Sciatic nerve (tissue), 2 donors: ENCODE measurements around the gene MYO5B. TPM values are rescaled to one million over a fixed set of nuclear protein-coding genes. Genes with fewer than 3 reads are reported as not detected.
A peak's percentile ranks its signal among the peaks of the same experiment; 100 is the strongest.

ENCODE experiments used
- ATAC-seq: fragments of 200-7000 bp; cut with Tn5 transposase; one replicate; pipeline ENCODE4 v1.9.1; 2020; ENCODE audit warnings: mild to moderate bottlenecking, moderate library complexity
- DNase-seq: peaks from one replicate; pipeline ENCODE4 v3.0.0-alpha.2; 2020; ENCODE audit warnings: low spot score
- intact Hi-C: fragments of 100-400 bp; cut with DNase I; formaldehyde crosslinking; loops from one replicate; pipeline ENCODE4 v1.14.2; 2022
- total RNA-seq: library from RNA; stranded (reverse); fragmentation: NEBNext Ultra II Directional; extraction: Animal tissue kit (Norgen Biotek cat#: 25700); gene quantifications from one replicate; pipeline ENCODE4 v1.2.1, GENCODE V29; 2021
- donor health status: DM: no; HTN: no; CAD: no.
- donor health status: DM: no; HTN: no; CAD: no.

Gene MYO5B
- total RNA-seq, 1 donor from 2014 or later = 9.9 TPM

GRCh38 chr18:49858309-49859020, 336.5 kb downstream of the MYO5B start:
- peak; percentile 78 for DNase-seq
- intact Hi-C loops = loop anchor here (5.0 to 10.0 kb wide), 2 partner anchors 294 to 346 kb away; partner anchors contain the start of gene LIPG
- ATAC-seq = peak; percentile 55

- ATAC-seq = no peak
- DNase-seq = no peak
- intact Hi-C loops = loop anchor here (5.0 to 10.0 kb wide), 2 partner anchors 293 to 345 kb away; partner anchors contain the start of gene LIPG
Observed at GRCh38 chr18:49857708-49858107, 337.2 kb downstream of the MYO5B start.

GRCh38 chr18:49856496-49856895, 338.5 kb downstream of the MYO5B start:
- ATAC-seq (no peak), DNase-seq (no peak)
- intact Hi-C loops = loop anchor here (5.0 to 10.0 kb wide), 2 partner anchors 292 to 344 kb away; partner anchors contain the start of gene LIPG

GRCh38 chr18:49855711-49856415, 339.1 kb downstream of the MYO5B start:
- intact Hi-C loops = loop anchor here (5.0 to 10.0 kb wide), 2 partner anchors 291 to 344 kb away; partner anchors contain the start of gene LIPG
- ATAC-seq = no peak

GRCh38 chr18:49854681-49855080, 340.3 kb downstream of the MYO5B start:
- no peak for DNase-seq
- no peak for ATAC-seq
- intact Hi-C loops = loop anchor here (5.0 to 10.0 kb wide), 2 partner anchors 290 to 342 kb away; partner anchors contain the start of gene LIPG

More at GRCh38 chr18:49855711-49856415, 339.1 kb downstream of the MYO5B start:
- no peak for DNase-seq

GRCh38 chr18:49853436-49853835, 341.5 kb downstream of the MYO5B start:
- no peak for ATAC-seq
- DNase-seq = no peak
- intact Hi-C loops = loop anchor here (10.0 kb wide), 1 partner anchor 289 kb away; the partner anchor contains the start of gene LIPG

- ATAC-seq = no peak
- DNase-seq = no peak
- intact Hi-C loops = loop anchor here (10.0 kb wide), 1 partner anchor 288 kb away; the partner anchor contains the start of gene LIPG
Observed at GRCh38 chr18:49853011-49853410, 341.9 kb downstream of the MYO5B start.

- ATAC-seq (no peak), DNase-seq (no peak)
- intact Hi-C loops = loop anchor here (10.0 kb wide), 1 partner anchor 287 kb away; the partner anchor contains the start of gene LIPG
Observed at GRCh38 chr18:49851624-49852023, 343.3 kb downstream of the MYO5B start.

- intact Hi-C loops = loop anchor here (10.0 kb wide), 1 partner anchor 286 kb away; the partner anchor contains the start of gene LIPG
- no peak for DNase-seq
- ATAC-seq = no peak
Observed at GRCh38 chr18:49850636-49851035, 344.3 kb downstream of the MYO5B start.

- intact Hi-C loops = loop anchor here (10.0 kb wide), 1 partner anchor 285 kb away; the partner anchor contains the start of gene LIPG
- ATAC-seq (peak; percentile 76), DNase-seq (no peak)
Observed at GRCh38 chr18:49849331-49850217, 345.4 kb downstream of the MYO5B start.

GRCh38 chr18:49848115-49848514, 346.8 kb downstream of the MYO5B start:
- ATAC-seq (no peak), DNase-seq (no peak)
- intact Hi-C loops = no loop called here

- DNase-seq (no peak), ATAC-seq (no peak)
- intact Hi-C loops = no loop called here
Observed at GRCh38 chr18:49847524-49847923, 347.4 kb downstream of the MYO5B start.

GRCh38 chr18:49846718-49847470, 348.1 kb downstream of the MYO5B start:
- intact Hi-C loops = no loop called here
- DNase-seq (no peak), ATAC-seq (no peak)

- DNase-seq (no peak), ATAC-seq (no peak)
- intact Hi-C loops = no loop called here
Observed at GRCh38 chr18:49846361-49846662, 348.6 kb downstream of the MYO5B start.

- DNase-seq (no peak), ATAC-seq (no peak)
- intact Hi-C loops = no loop called here
Observed at GRCh38 chr18:49845629-49846360, 349.2 kb downstream of the MYO5B start.

- DNase-seq = no peak
- ATAC-seq = no peak
- intact Hi-C loops = no loop called here
Observed at GRCh38 chr18:49844903-49845302, 350.0 kb downstream of the MYO5B start.

- intact Hi-C loops = no loop called here
- DNase-seq = no peak
- no peak for ATAC-seq
Observed at GRCh38 chr18:49843778-49844625, 350.9 kb downstream of the MYO5B start.
